Liver (tissue), 9 donors: ENCODE results near the gene MTMR10. TPM values are rescaled to one million over a fixed set of nuclear protein-coding genes. Genes with fewer than 3 reads are reported as not detected.

ENCODE experiments used
- DNase-seq: peaks from one replicate; pipeline ENCODE4 v3.0.0-alpha.2; 2017; ENCODE audit warnings: low spot score
- H3K27ac ChIP-seq, 2 donors: one replicate each; pipeline ENCODE4 v1.7.0; 2013; ENCODE audit warnings: inconsistent platforms in 2 of 2, low read length in 2 of 2, control low read depth in 1 of 2, low read depth in 1 of 2, mild to moderate bottlenecking in 1 of 2
- H3K27me3 ChIP-seq, 4 donors: one replicate each; pipeline versions ENCODE4 v1.6.1 to v1.7.0; 2013; ENCODE audit warnings: low read length in 3 of 4, inconsistent platforms in 1 of 4, mild to moderate bottlenecking in 1 of 4, moderate library complexity in 1 of 4; ENCODE audit not compliant: control insufficient read depth in 4 of 4, insufficient read depth in 4 of 4
- H3K36me3 ChIP-seq, 4 donors: one replicate each; pipeline versions ENCODE4 v1.6.1 to v1.7.0; 2013; ENCODE audit warnings: low read length in 3 of 4, mild to moderate bottlenecking in 3 of 4, low read depth in 1 of 4, moderate library complexity in 1 of 4; ENCODE audit not compliant: control insufficient read depth in 4 of 4, insufficient read depth in 3 of 4
- H3K4me1 ChIP-seq, 4 donors: one replicate each; pipeline versions ENCODE4 v1.6.1 to v1.7.0; 2013; ENCODE audit warnings: low read length in 3 of 4, mild to moderate bottlenecking in 3 of 4, moderate library complexity in 1 of 4; ENCODE audit not compliant: control insufficient read depth in 4 of 4, insufficient read depth in 4 of 4
- H3K4me3 ChIP-seq, 3 donors: one replicate each; pipeline versions ENCODE4 v1.6.1 to v1.7.0; 2013; ENCODE audit warnings: low read length in 3 of 3, control low read depth in 1 of 3, low read depth in 1 of 3, mild to moderate bottlenecking in 1 of 3
- H3K9ac ChIP-seq, 2 donors: one replicate each; pipeline ENCODE4 v1.7.0; 2013; ENCODE audit warnings: low read length in 2 of 2, mild to moderate bottlenecking in 2 of 2, moderate library complexity in 2 of 2, control low read depth in 1 of 2, low read depth in 1 of 2
- H3K9me3 ChIP-seq, 4 donors: one replicate each; pipeline versions ENCODE4 v1.6.1 to v1.7.0; 2013; ENCODE audit warnings: low read length in 3 of 4; ENCODE audit not compliant: control insufficient read depth in 4 of 4
- EGR1 ChIP-seq, 2 donors: IDR thresholded peaks; 2 replicates each; pipeline ENCODE4 v1.6.1; 2016 to 2018; ENCODE audit warnings: antibody characterized with exemption in 2 of 2, low read depth in 2 of 2
- FOXA1 ChIP-seq: IDR thresholded peaks from 2 replicates; pipeline ENCODE4 v1.6.1; 2016; ENCODE audit warnings: antibody characterized with exemption
- FOXA2 ChIP-seq: IDR thresholded peaks from 2 replicates; pipeline ENCODE4 v1.6.1; 2016; ENCODE audit warnings: antibody characterized with exemption
- GABPA ChIP-seq, 2 donors: IDR thresholded peaks in 1 of 2; conservative IDR thresholded peaks in 1 of 2; 2 replicates each; pipeline ENCODE4 v1.6.1; 2016; ENCODE audit warnings: antibody characterized with exemption in 2 of 2, mild to moderate bottlenecking in 1 of 2, moderate library complexity in 1 of 2
- HNF4A ChIP-seq, 2 donors: conservative IDR thresholded peaks; 2 replicates each; pipeline ENCODE4 v1.6.1; 2016; ENCODE audit warnings: antibody characterized with exemption in 2 of 2, mild to moderate bottlenecking in 2 of 2
- HNF4G ChIP-seq: IDR thresholded peaks from 2 replicates; pipeline ENCODE4 v1.6.1; 2016; ENCODE audit warnings: antibody characterized with exemption
- JUND ChIP-seq, 2 donors: IDR thresholded peaks; 2 replicates each; pipeline ENCODE4 v1.6.1; 2016; ENCODE audit warnings: antibody characterized with exemption in 2 of 2
- NR2F2 ChIP-seq: IDR thresholded peaks from 2 replicates; pipeline ENCODE4 v1.6.1; 2016; ENCODE audit warnings: antibody characterized with exemption
- RXRA ChIP-seq, 2 donors: IDR thresholded peaks; 2 replicates each; pipeline ENCODE4 v1.6.1; 2017 to 2018; ENCODE audit warnings: antibody characterized with exemption in 2 of 2, mild to moderate bottlenecking in 1 of 2
- SP1 ChIP-seq: IDR thresholded peaks from 2 replicates; pipeline ENCODE4 v1.6.1; 2018; ENCODE audit warnings: antibody characterized with exemption, mild to moderate bottlenecking
- TAF1 ChIP-seq: conservative IDR thresholded peaks from 2 replicates; pipeline ENCODE4 v1.6.1; 2016; ENCODE audit warnings: antibody characterized with exemption, mild to moderate bottlenecking
- YY1 ChIP-seq: IDR thresholded peaks from 2 replicates; pipeline ENCODE4 v1.6.1; 2016; ENCODE audit warnings: antibody characterized with exemption, mild to moderate bottlenecking
- WGBS: extraction: QIAGEN DNeasy Blood & Tissue Kit; methylation state at CpG from one replicate; pipeline ENCODE4 v1.1.7; 2013; 5-methylcytosine and 5-hydroxymethylcytosine counted together
- polyA plus RNA-seq, 2 donors: library from polyadenylated mRNA; stranded (reverse) in 1 of 2; unstranded in 1 of 2; fragments of 200-250 nt in 1 of 2; fragments of >200 nt in 1 of 2; fragmentation: Nextera tagmentation in 1 of 2; extraction: Ambion mirVana in 1 of 2; gene quantifications; one replicate each; pipeline versions ENCODE4 v1.2.1 to v1.2.3, GENCODE V29; 2013 to 2015
- total RNA-seq, 2 donors: library from RNA; depleted of rRNA; stranded (reverse); fragments of >200 nt; gene quantifications; one replicate each; pipeline ENCODE4 v1.2.3, GENCODE V29; 2014
- TF ChIP-seq, protein P1 (sequence below): IDR thresholded peaks from 2 replicates; pipeline ENCODE4 v1.6.1; 2016; ENCODE audit warnings: antibody characterized with exemption
- TF ChIP-seq, protein P2 (sequence below): IDR thresholded peaks from 2 replicates; pipeline ENCODE4 v1.6.1; 2016; ENCODE audit warnings: antibody characterized with exemption, mild to moderate bottlenecking
- TF ChIP-seq, protein P3 (sequence below): IDR thresholded peaks from 2 replicates; pipeline ENCODE4 v1.6.1; 2016; ENCODE audit warnings: antibody characterized with exemption
- donor health status: healthy.
- donor health status: healthy.
- donor health status: healthy.
- donor health status: healthy.
- donor health status: healthy.

MTMR10 gene
- total and polyA plus RNA-seq, 4 donors = 8.7 to 31.3 (median 13.6) TPM

DNA sequence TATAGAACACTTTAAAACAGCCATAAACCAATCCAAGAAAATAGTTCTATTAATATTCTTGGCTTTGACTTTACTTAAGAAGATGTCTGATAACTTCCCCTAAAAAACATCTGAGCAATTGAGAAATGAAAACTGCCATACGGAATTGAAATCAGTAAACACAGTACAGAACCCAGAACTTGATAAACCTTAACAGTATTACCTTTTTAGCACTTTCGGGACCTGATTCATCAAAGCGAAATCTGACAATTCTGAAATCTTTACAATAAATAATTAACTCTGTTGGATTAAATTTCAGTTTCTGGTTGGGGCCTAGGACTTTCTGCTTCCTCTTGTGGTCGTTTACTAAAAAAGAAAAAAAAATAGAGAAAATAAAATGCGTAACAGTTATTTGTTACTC lies 17.3 kb downstream of the MTMR10 start:
- H3K27ac ChIP-seq = no peak overlapping the region
- H3K4me3 ChIP-seq = no peak overlapping the region
- no peaks in the 10 kb centered on the region for H3K27me3 ChIP-seq
- H3K9ac ChIP-seq = no peak overlapping the region
- WGBS = 90% methylated on average over 5 of the region's 5 CpGs
- no peak for DNase-seq
- no peaks in the 10 kb centered on the region for H3K9me3 ChIP-seq
- H3K36me3 ChIP-seq = peaks cover 0 to 44% (median 29%) of the 10 kb centered on the region in 4 donors
- TF ChIP-seq YY1 (no peak), GABPA (IDR thresholded peaks at IDR 0.05 in 1 of 2, conservative IDR thresholded peaks at IDR 0.05 in 1 of 2) (no peak), FOXA2 (no peak), JUND (IDR thresholded peaks at IDR 0.05) (no peak), RXRA (IDR thresholded peaks at IDR 0.05) (no peak), HNF4A (conservative IDR thresholded peaks at IDR 0.05) (no peak), HNF4G (no peak), EGR1 (IDR thresholded peaks at IDR 0.05; ENCODE audit: low read depth in 2 of 2) (no peak), NR2F2 (no peak), SP1 (no peak), TAF1 (no peak)
- TF ChIP-seq, protein P1, sequence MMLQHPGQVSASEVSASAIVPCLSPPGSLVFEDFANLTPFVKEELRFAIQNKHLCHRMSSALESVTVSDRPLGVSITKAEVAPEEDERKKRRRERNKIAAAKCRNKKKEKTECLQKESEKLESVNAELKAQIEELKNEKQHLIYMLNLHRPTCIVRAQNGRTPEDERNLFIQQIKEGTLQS = no peak
- TF ChIP-seq, protein P2, sequence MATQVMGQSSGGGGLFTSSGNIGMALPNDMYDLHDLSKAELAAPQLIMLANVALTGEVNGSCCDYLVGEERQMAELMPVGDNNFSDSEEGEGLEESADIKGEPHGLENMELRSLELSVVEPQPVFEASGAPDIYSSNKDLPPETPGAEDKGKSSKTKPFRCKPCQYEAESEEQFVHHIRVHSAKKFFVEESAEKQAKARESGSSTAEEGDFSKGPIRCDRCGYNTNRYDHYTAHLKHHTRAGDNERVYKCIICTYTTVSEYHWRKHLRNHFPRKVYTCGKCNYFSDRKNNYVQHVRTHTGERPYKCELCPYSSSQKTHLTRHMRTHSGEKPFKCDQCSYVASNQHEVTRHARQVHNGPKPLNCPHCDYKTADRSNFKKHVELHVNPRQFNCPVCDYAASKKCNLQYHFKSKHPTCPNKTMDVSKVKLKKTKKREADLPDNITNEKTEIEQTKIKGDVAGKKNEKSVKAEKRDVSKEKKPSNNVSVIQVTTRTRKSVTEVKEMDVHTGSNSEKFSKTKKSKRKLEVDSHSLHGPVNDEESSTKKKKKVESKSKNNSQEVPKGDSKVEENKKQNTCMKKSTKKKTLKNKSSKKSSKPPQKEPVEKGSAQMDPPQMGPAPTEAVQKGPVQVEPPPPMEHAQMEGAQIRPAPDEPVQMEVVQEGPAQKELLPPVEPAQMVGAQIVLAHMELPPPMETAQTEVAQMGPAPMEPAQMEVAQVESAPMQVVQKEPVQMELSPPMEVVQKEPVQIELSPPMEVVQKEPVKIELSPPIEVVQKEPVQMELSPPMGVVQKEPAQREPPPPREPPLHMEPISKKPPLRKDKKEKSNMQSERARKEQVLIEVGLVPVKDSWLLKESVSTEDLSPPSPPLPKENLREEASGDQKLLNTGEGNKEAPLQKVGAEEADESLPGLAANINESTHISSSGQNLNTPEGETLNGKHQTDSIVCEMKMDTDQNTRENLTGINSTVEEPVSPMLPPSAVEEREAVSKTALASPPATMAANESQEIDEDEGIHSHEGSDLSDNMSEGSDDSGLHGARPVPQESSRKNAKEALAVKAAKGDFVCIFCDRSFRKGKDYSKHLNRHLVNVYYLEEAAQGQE = no peak
- peaks cover 0 to 7% (median 2%) of the 10 kb centered on the region in 4 donors for H3K4me1 ChIP-seq

DNA sequence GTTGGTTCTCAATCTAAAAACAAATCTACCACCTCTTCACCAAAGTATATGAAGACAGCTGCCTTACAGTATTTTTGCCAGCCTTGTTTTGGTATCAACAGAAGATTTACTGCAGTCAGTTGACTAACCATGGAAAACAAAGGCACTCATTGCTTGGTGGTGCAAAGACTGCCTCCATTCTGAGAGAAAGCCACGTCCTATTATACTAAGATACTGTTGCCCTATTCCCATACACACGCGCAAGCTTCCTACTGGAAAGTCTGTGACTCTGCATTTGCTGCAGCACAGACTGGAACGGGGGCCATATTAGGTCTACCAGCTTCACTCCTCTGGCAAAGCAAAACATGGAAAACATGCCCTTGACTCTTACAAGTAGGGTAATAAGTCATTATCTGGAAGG lies 18.0 kb downstream of the MTMR10 start:
- 96% methylated on average over 4 of the region's 4 CpGs for WGBS

More for the DNA sequence above, 18.0 kb downstream of the MTMR10 start:
- Histone ChIP-seq H3K27ac (no peak overlapping the region), H3K9ac (no peak overlapping the region), H3K27me3 (no peaks in the 10 kb centered on the region), H3K4me3 (no peak overlapping the region), H3K36me3 (peaks cover 0 to 44% (median 30%) of the 10 kb centered on the region in 4 donors), H3K9me3 (no peaks in the 10 kb centered on the region), H3K4me1 (peaks cover 0 to 4% (median 1%) of the 10 kb centered on the region in 4 donors)
- TF ChIP-seq JUND (IDR thresholded peaks at IDR 0.05) (no peak), FOXA1 (no peak), GABPA (IDR thresholded peaks at IDR 0.05 in 1 of 2, conservative IDR thresholded peaks at IDR 0.05 in 1 of 2) (no peak), RXRA (IDR thresholded peaks at IDR 0.05) (no peak), SP1 (no peak)
- TF ChIP-seq, protein P3, sequence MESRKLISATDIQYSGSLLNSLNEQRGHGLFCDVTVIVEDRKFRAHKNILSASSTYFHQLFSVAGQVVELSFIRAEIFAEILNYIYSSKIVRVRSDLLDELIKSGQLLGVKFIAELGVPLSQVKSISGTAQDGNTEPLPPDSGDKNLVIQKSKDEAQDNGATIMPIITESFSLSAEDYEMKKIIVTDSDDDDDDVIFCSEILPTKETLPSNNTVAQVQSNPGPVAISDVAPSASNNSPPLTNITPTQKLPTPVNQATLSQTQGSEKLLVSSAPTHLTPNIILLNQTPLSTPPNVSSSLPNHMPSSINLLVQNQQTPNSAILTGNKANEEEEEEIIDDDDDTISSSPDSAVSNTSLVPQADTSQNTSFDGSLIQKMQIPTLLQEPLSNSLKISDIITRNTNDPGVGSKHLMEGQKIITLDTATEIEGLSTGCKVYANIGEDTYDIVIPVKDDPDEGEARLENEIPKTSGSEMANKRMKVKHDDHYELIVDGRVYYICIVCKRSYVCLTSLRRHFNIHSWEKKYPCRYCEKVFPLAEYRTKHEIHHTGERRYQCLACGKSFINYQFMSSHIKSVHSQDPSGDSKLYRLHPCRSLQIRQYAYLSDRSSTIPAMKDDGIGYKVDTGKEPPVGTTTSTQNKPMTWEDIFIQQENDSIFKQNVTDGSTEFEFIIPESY = no peak
- TF ChIP-seq, protein P1 = no peak
- DNase-seq = no peak
